ENCODE data around the gene CMTM7.
A peak's percentile ranks its signal among the peaks of the same experiment; 100 is the strongest.

The CMTM7 gene

GRCh38 chr3:32428092-32429068 lies 36.7 kb downstream of the CMTM7 start:
- Histone ChIP-seq H3K4me3 (ENCODE audit: control insufficient read depth in 1 of 7, extremely low read depth in 1 of 7, insufficient read depth in 4 of 7, low read depth in 2 of 7, low read length in 6 of 7) (peak overlapping the region in 4 of 7 experiments; percentile 8 to 28 (median 24)), H3K36me3 (ENCODE audit: control insufficient read depth in 4 of 4, insufficient read depth in 4 of 4, low read length in 3 of 4) (peaks cover 0 to 9% (median 0%) of the 10 kb centered on the region in 4 experiments), H3K27ac (ENCODE audit: insufficient read depth in 1 of 2, low read depth in 1 of 2, low read length in 2 of 2, poor library complexity in 1 of 2, severe bottlenecking in 2 of 2) (peak overlapping the region; percentile 17 to 73), H3K4me1 (ENCODE audit: control extremely low read depth in 1 of 4, control insufficient read depth in 4 of 4, insufficient read depth in 4 of 4, low read length in 3 of 4) (peaks cover 13 to 84% (median 56%) of the 10 kb centered on the region in 4 experiments), H3K27me3 (replicated peaks in 2 of 5; ENCODE audit: control insufficient read depth in 4 of 5, insufficient read depth in 5 of 5, low read length in 4 of 5) (no peaks in the 10 kb centered on the region), H3K9me3 (ENCODE audit: control extremely low read depth in 1 of 5, control insufficient read depth in 4 of 5, insufficient read depth in 2 of 5, low read depth in 1 of 5, low read length in 4 of 5) (no peaks in the 10 kb centered on the region)
- CTCF ChIA-PET, result interaction anchor here (0.9 to 3.7 kb wide), 7 partner anchors 8 to 40 kb away, joined by 3 to 14 read pairs (median 5); no protein-coding TSS in a partner anchor
- peak; percentile 17 to 75 (median 64) for DNase-seq
- 72% methylated on average over 5 of the region's 12 CpGs for WGBS (ENCODE audit: insufficient coverage)
- POLR2A ChIA-PET, result interaction anchor here (1.6 kb wide), 1 partner anchor 25 kb away, joined by 4 read pairs; no protein-coding TSS in a partner anchor

- Histone ChIP-seq H3K4me1 (ENCODE audit: control extremely low read depth in 1 of 4, control insufficient read depth in 4 of 4, insufficient read depth in 4 of 4, low read length in 3 of 4) (peaks cover 12 to 67% (median 40%) of the 10 kb centered on the region in 4 experiments), H3K27me3 (replicated peaks in 2 of 5; ENCODE audit: control insufficient read depth in 4 of 5, insufficient read depth in 5 of 5, low read length in 4 of 5) (no peaks in the 10 kb centered on the region), H3K9me3 (ENCODE audit: control extremely low read depth in 1 of 5, control insufficient read depth in 4 of 5, insufficient read depth in 2 of 5, low read depth in 1 of 5, low read length in 4 of 5) (no peaks in the 10 kb centered on the region), H3K27ac (ENCODE audit: insufficient read depth in 1 of 2, low read depth in 1 of 2, low read length in 2 of 2, poor library complexity in 1 of 2, severe bottlenecking in 2 of 2) (no peak overlapping the region), H3K36me3 (ENCODE audit: control insufficient read depth in 4 of 4, insufficient read depth in 4 of 4, low read length in 3 of 4) (peaks cover 0 to 9% (median 0%) of the 10 kb centered on the region in 4 experiments), H3K4me3 (ENCODE audit: control insufficient read depth in 1 of 7, extremely low read depth in 1 of 7, insufficient read depth in 4 of 7, low read depth in 2 of 7, low read length in 6 of 7) (no peak overlapping the region)
- POLR2A ChIA-PET, result no interaction called here
- DNase-seq, result no peak
- CTCF ChIA-PET, result interaction anchor here (1.4 kb wide), 1 partner anchor 37 kb away, joined by 3 read pairs; no protein-coding TSS in a partner anchor
- 50% methylated on average over 1 of the region's 5 CpGs for WGBS (ENCODE audit: insufficient coverage)
Observed at GRCh38 chr3:32430900-32431299, 39.2 kb downstream of the CMTM7 start.

- POLR2A ChIA-PET, result no interaction called here
- H3K27ac ChIP-seq (ENCODE audit: insufficient read depth in 1 of 2, low read depth in 1 of 2, low read length in 2 of 2, poor library complexity in 1 of 2, severe bottlenecking in 2 of 2), result no peak overlapping the region
- H3K4me3 ChIP-seq (ENCODE audit: control insufficient read depth in 1 of 7, extremely low read depth in 1 of 7, insufficient read depth in 4 of 7, low read depth in 2 of 7, low read length in 6 of 7), result no peak overlapping the region
- no peaks in the 10 kb centered on the region for H3K9me3 ChIP-seq (ENCODE audit: control extremely low read depth in 1 of 5, control insufficient read depth in 4 of 5, insufficient read depth in 2 of 5, low read depth in 1 of 5, low read length in 4 of 5)
- H3K36me3 ChIP-seq (ENCODE audit: control insufficient read depth in 4 of 4, insufficient read depth in 4 of 4, low read length in 3 of 4), result peaks cover 0 to 12% (median 0%) of the 10 kb centered on the region in 4 experiments
- H3K4me1 ChIP-seq (ENCODE audit: control extremely low read depth in 1 of 4, control insufficient read depth in 4 of 4, insufficient read depth in 4 of 4, low read length in 3 of 4), result peaks cover 12 to 71% (median 43%) of the 10 kb centered on the region in 4 experiments
- CTCF ChIA-PET, result interaction anchor here (1.0 to 1.4 kb wide), 3 partner anchors 18 to 57 kb away, joined by 3 to 4 read pairs (median 3); no protein-coding TSS in a partner anchor
- DNase-seq, result no peak
- WGBS (ENCODE audit: insufficient coverage), result 100% methylated on average over 3 of the region's 3 CpGs
- H3K27me3 ChIP-seq (replicated peaks in 2 of 5; ENCODE audit: control insufficient read depth in 4 of 5, insufficient read depth in 5 of 5, low read length in 4 of 5), result no peaks in the 10 kb centered on the region
Observed at GRCh38 chr3:32431481-32431880, 39.8 kb downstream of the CMTM7 start.

- H3K4me3 ChIP-seq (ENCODE audit: control insufficient read depth in 1 of 7, extremely low read depth in 1 of 7, insufficient read depth in 4 of 7, low read depth in 2 of 7, low read length in 6 of 7), result no peak overlapping the region
Observed at GRCh38 chr3:32432045-32432710, 40.5 kb downstream of the CMTM7 start.

GRCh38 chr3:32432711-32433530 lies 41.3 kb downstream of the CMTM7 start:
- CTCF ChIA-PET, result interaction anchor here (0.9 to 2.2 kb wide), 7 partner anchors 10 to 59 kb away, joined by 3 to 9 read pairs (median 4); no protein-coding TSS in a partner anchor
- Histone ChIP-seq H3K9me3 (ENCODE audit: control extremely low read depth in 1 of 5, control insufficient read depth in 4 of 5, insufficient read depth in 2 of 5, low read depth in 1 of 5, low read length in 4 of 5) (no peaks in the 10 kb centered on the region), H3K4me1 (ENCODE audit: control extremely low read depth in 1 of 4, control insufficient read depth in 4 of 4, insufficient read depth in 4 of 4, low read length in 3 of 4) (peaks cover 12 to 60% (median 38%) of the 10 kb centered on the region in 4 experiments), H3K4me3 (ENCODE audit: control insufficient read depth in 1 of 7, extremely low read depth in 1 of 7, insufficient read depth in 4 of 7, low read depth in 2 of 7, low read length in 6 of 7) (no peak overlapping the region), H3K27me3 (replicated peaks in 2 of 5; ENCODE audit: control insufficient read depth in 4 of 5, insufficient read depth in 5 of 5, low read length in 4 of 5) (no peaks in the 10 kb centered on the region), H3K36me3 (ENCODE audit: control insufficient read depth in 4 of 4, insufficient read depth in 4 of 4, low read length in 3 of 4) (peaks cover 0 to 15% (median 0%) of the 10 kb centered on the region in 4 experiments), H3K27ac (ENCODE audit: insufficient read depth in 1 of 2, low read depth in 1 of 2, low read length in 2 of 2, poor library complexity in 1 of 2, severe bottlenecking in 2 of 2) (peak overlapping the region; percentile 2 to 17)
- peak in 2 of 3 donors; percentile 58 to 63 for DNase-seq
- POLR2A ChIA-PET, result interaction anchor here (1.0 kb wide), 1 partner anchor 12 kb away, joined by 3 read pairs; no protein-coding TSS in a partner anchor
- WGBS (ENCODE audit: insufficient coverage), result 86% methylated on average over 9 of the region's 12 CpGs

More at GRCh38 chr3:32432045-32432710, 40.5 kb downstream of the CMTM7 start:
- peaks cover 0 to 15% (median 0%) of the 10 kb centered on the region in 4 experiments for H3K36me3 ChIP-seq (ENCODE audit: control insufficient read depth in 4 of 4, insufficient read depth in 4 of 4, low read length in 3 of 4)
- ChIA-PET POLR2A (interaction anchor here (1.0 kb wide), 1 partner anchor 11 kb away, joined by 3 read pairs; no protein-coding TSS in a partner anchor), CTCF (interaction anchor here (0.9 to 2.2 kb wide), 8 partner anchors 10 to 58 kb away, joined by 3 to 9 read pairs (median 4); no protein-coding TSS in a partner anchor)
- no peak for DNase-seq
- H3K27me3 ChIP-seq (replicated peaks in 2 of 5; ENCODE audit: control insufficient read depth in 4 of 5, insufficient read depth in 5 of 5, low read length in 4 of 5), result no peaks in the 10 kb centered on the region
- peak overlapping the region; percentile 2 for H3K27ac ChIP-seq (ENCODE audit: insufficient read depth in 1 of 2, low read depth in 1 of 2, low read length in 2 of 2, poor library complexity in 1 of 2, severe bottlenecking in 2 of 2)
- no peaks in the 10 kb centered on the region for H3K9me3 ChIP-seq (ENCODE audit: control extremely low read depth in 1 of 5, control insufficient read depth in 4 of 5, insufficient read depth in 2 of 5, low read depth in 1 of 5, low read length in 4 of 5)
- H3K4me1 ChIP-seq (ENCODE audit: control extremely low read depth in 1 of 4, control insufficient read depth in 4 of 4, insufficient read depth in 4 of 4, low read length in 3 of 4), result peaks cover 12 to 66% (median 42%) of the 10 kb centered on the region in 4 experiments
- WGBS (ENCODE audit: insufficient coverage), result 95% methylated on average over 4 of the region's 6 CpGs

- Histone ChIP-seq H3K27ac (ENCODE audit: insufficient read depth in 1 of 2, low read depth in 1 of 2, low read length in 2 of 2, poor library complexity in 1 of 2, severe bottlenecking in 2 of 2) (no peak overlapping the region), H3K27me3 (replicated peaks in 2 of 5; ENCODE audit: control insufficient read depth in 4 of 5, insufficient read depth in 5 of 5, low read length in 4 of 5) (no peaks in the 10 kb centered on the region), H3K36me3 (ENCODE audit: control insufficient read depth in 4 of 4, insufficient read depth in 4 of 4, low read length in 3 of 4) (peaks cover 0 to 20% (median 0%) of the 10 kb centered on the region in 4 experiments), H3K4me3 (ENCODE audit: control insufficient read depth in 1 of 7, extremely low read depth in 1 of 7, insufficient read depth in 4 of 7, low read depth in 2 of 7, low read length in 6 of 7) (no peak overlapping the region), H3K4me1 (ENCODE audit: control extremely low read depth in 1 of 4, control insufficient read depth in 4 of 4, insufficient read depth in 4 of 4, low read length in 3 of 4) (peaks cover 14 to 61% (median 30%) of the 10 kb centered on the region in 4 experiments), H3K9me3 (ENCODE audit: control extremely low read depth in 1 of 5, control insufficient read depth in 4 of 5, insufficient read depth in 2 of 5, low read depth in 1 of 5, low read length in 4 of 5) (no peaks in the 10 kb centered on the region)
- POLR2A ChIA-PET, result no interaction called here
- CTCF ChIA-PET, result interaction anchor here (0.6 to 2.2 kb wide), 5 partner anchors 8 to 58 kb away, joined by 3 to 9 read pairs (median 5); no protein-coding TSS in a partner anchor
- 100% methylated on average over 2 of the region's 4 CpGs for WGBS (ENCODE audit: insufficient coverage)
- DNase-seq, result no peak
Observed at GRCh38 chr3:32434206-32434605, 42.6 kb downstream of the CMTM7 start.

All from common myeloid progenitor, CD34-positive (primary cell).